ENCODE measurements around the gene SCAF11. TPM values are rescaled to one million over a fixed set of nuclear protein-coding genes. Genes with fewer than 3 reads are reported as not detected.
A peak's percentile ranks its signal among the peaks of the same experiment; 100 is the strongest.
"Not testable (repeated sequence)": the region's sequence is repeated elsewhere in the genome, so short reads cannot be mapped to it uniquely, and the experiment has no call there.

SCAF11 gene
- polyA plus RNA-seq, 1 donor (not counting 4 experiments of a cell fraction or from before 2014, with no cell fraction given): 54.5 TPM

DNA sequence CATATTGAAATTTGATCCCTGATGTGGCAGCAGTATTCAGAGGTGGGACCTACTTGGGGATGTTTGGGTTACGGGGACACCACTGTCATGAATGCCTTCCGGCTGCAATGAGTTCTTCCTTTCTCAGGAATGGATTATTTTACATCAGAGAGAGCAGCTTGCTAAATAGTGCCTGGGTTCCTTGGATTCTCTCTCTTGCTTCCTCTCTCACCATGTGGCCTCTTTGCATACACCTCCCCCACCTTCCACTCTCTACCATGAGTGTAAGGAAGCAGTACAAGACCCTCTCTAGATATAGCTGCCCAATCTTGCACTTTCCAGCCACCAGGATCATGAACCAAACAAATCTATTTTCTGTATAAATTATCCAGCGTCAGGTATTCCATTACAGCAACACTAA lies 15.4 kb upstream of the SCAF11 start:
- DNase-seq (ENCODE audit: low read depth, low spot score) (no peak), FAIRE-seq (no peak)
- H2AFZ ChIP-seq (ENCODE audit: control insufficient read depth, low read length): no peak overlapping the region

GRCh38 chr12:46005151-46005797 lies 14.9 kb upstream of the SCAF11 start:
- no peaks in the 10 kb centered on the region for H3K9me3 ChIP-seq (ENCODE audit: control insufficient read depth, low read depth, low read length)
- H3K9ac ChIP-seq (ENCODE audit: control insufficient read depth, extremely low read depth, insufficient read depth, low read length): no peak overlapping the region
- FAIRE-seq (no peak), DNase-seq (ENCODE audit: low read depth, low spot score) (no peak)
- H3K36me3 ChIP-seq (ENCODE audit: control insufficient read depth in 2 of 2, extremely low read depth in 1 of 2, insufficient read depth in 2 of 2, low read length in 2 of 2): no peaks in the 10 kb centered on the region
- H2AFZ ChIP-seq (ENCODE audit: control insufficient read depth, low read length): no peak overlapping the region
- TF ChIP-seq EZH2 (IDR thresholded peaks at IDR 0.05; ENCODE audit: low read length): no peak
- TF ChIP-seq, protein P1, sequence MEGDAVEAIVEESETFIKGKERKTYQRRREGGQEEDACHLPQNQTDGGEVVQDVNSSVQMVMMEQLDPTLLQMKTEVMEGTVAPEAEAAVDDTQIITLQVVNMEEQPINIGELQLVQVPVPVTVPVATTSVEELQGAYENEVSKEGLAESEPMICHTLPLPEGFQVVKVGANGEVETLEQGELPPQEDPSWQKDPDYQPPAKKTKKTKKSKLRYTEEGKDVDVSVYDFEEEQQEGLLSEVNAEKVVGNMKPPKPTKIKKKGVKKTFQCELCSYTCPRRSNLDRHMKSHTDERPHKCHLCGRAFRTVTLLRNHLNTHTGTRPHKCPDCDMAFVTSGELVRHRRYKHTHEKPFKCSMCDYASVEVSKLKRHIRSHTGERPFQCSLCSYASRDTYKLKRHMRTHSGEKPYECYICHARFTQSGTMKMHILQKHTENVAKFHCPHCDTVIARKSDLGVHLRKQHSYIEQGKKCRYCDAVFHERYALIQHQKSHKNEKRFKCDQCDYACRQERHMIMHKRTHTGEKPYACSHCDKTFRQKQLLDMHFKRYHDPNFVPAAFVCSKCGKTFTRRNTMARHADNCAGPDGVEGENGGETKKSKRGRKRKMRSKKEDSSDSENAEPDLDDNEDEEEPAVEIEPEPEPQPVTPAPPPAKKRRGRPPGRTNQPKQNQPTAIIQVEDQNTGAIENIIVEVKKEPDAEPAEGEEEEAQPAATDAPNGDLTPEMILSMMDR (optimal IDR thresholded peaks at IDR 0.05 in 1 of 3, IDR thresholded peaks at IDR 0.05 in 1 of 3, conservative IDR thresholded peaks at IDR 0.05 in 1 of 3; ENCODE audit: extremely low read depth in 1 of 3, insufficient read depth in 2 of 3, low read length in 3 of 3): peak in 1 of 3 experiments; percentile 30
- dilution Hi-C loops (cut with MboI; ENCODE audit: extremely low pct_ligation_motif_present, low sequenced_read_pairs): no loop called here
- H3K4me3 ChIP-seq (ENCODE audit: control insufficient read depth in 2 of 3, extremely low read depth in 1 of 3, insufficient read depth in 2 of 3, low read depth in 1 of 3, low read length in 3 of 3): no peak overlapping the region
- H4K20me1 ChIP-seq (ENCODE audit: control insufficient read depth, extremely low read depth, insufficient read depth, low read length): no peaks in the 10 kb centered on the region
- no peaks in the 10 kb centered on the region for H3K79me2 ChIP-seq (ENCODE audit: control insufficient read depth, insufficient read depth, low read length)
- H3K4me2 ChIP-seq (ENCODE audit: control insufficient read depth, extremely low read depth, insufficient read depth, low read depth, low read length): no peak overlapping the region
- no peaks in the 10 kb centered on the region for H3K9me1 ChIP-seq (ENCODE audit: control insufficient read depth, extremely low read depth, insufficient read depth, low read length)
- H3K4me1 ChIP-seq (ENCODE audit: control insufficient read depth, extremely low read depth, insufficient read depth, low read length): no peaks in the 10 kb centered on the region
- no peaks in the 10 kb centered on the region for H3K27me3 ChIP-seq (ENCODE audit: control insufficient read depth, extremely low read depth, insufficient read depth, low read length)
- H3K27ac ChIP-seq (ENCODE audit: control insufficient read depth, insufficient read depth, low read length): no peak overlapping the region

More for the DNA sequence above, 15.4 kb upstream of the SCAF11 start:
- H4K20me1 ChIP-seq (ENCODE audit: control insufficient read depth, extremely low read depth, insufficient read depth, low read length): no peaks in the 10 kb centered on the region
- H3K27me3 ChIP-seq (ENCODE audit: control insufficient read depth, extremely low read depth, insufficient read depth, low read length): no peaks in the 10 kb centered on the region
- H3K9me1 ChIP-seq (ENCODE audit: control insufficient read depth, extremely low read depth, insufficient read depth, low read length): no peaks in the 10 kb centered on the region
- H3K27ac ChIP-seq (ENCODE audit: control insufficient read depth, insufficient read depth, low read length): no peak overlapping the region
- H3K36me3 ChIP-seq (ENCODE audit: control insufficient read depth in 2 of 2, extremely low read depth in 1 of 2, insufficient read depth in 2 of 2, low read length in 2 of 2): no peaks in the 10 kb centered on the region
- no peak for TF ChIP-seq EZH2 (IDR thresholded peaks at IDR 0.05; ENCODE audit: low read length)
- no peak overlapping the region for H3K9ac ChIP-seq (ENCODE audit: control insufficient read depth, extremely low read depth, insufficient read depth, low read length)
- H3K9me3 ChIP-seq (ENCODE audit: control insufficient read depth, low read depth, low read length): no peaks in the 10 kb centered on the region
- H3K4me2 ChIP-seq (ENCODE audit: control insufficient read depth, extremely low read depth, insufficient read depth, low read depth, low read length): no peak overlapping the region
- dilution Hi-C loops (cut with MboI; ENCODE audit: extremely low pct_ligation_motif_present, low sequenced_read_pairs): no loop called here
- no peak overlapping the region for H3K4me3 ChIP-seq (ENCODE audit: control insufficient read depth in 2 of 3, extremely low read depth in 1 of 3, insufficient read depth in 2 of 3, low read depth in 1 of 3, low read length in 3 of 3)
- H3K4me1 ChIP-seq (ENCODE audit: control insufficient read depth, extremely low read depth, insufficient read depth, low read length): no peaks in the 10 kb centered on the region
- H3K79me2 ChIP-seq (ENCODE audit: control insufficient read depth, insufficient read depth, low read length): no peaks in the 10 kb centered on the region

- Histone ChIP-seq H3K9me1 (ENCODE audit: control insufficient read depth, extremely low read depth, insufficient read depth, low read length) (no peaks in the 10 kb centered on the region), H4K20me1 (ENCODE audit: control insufficient read depth, extremely low read depth, insufficient read depth, low read length) (no peaks in the 10 kb centered on the region), H3K79me2 (ENCODE audit: control insufficient read depth, insufficient read depth, low read length) (no peaks in the 10 kb centered on the region), H3K4me3 (ENCODE audit: control insufficient read depth in 2 of 3, extremely low read depth in 1 of 3, insufficient read depth in 2 of 3, low read depth in 1 of 3, low read length in 3 of 3) (no peak overlapping the region), H3K9ac (ENCODE audit: control insufficient read depth, extremely low read depth, insufficient read depth, low read length) (no peak overlapping the region), H3K4me1 (ENCODE audit: control insufficient read depth, extremely low read depth, insufficient read depth, low read length) (no peaks in the 10 kb centered on the region), H3K27me3 (ENCODE audit: control insufficient read depth, extremely low read depth, insufficient read depth, low read length) (no peaks in the 10 kb centered on the region), H3K9me3 (ENCODE audit: control insufficient read depth, low read depth, low read length) (no peaks in the 10 kb centered on the region), H3K36me3 (ENCODE audit: control insufficient read depth in 2 of 2, extremely low read depth in 1 of 2, insufficient read depth in 2 of 2, low read length in 2 of 2) (no peaks in the 10 kb centered on the region), H3K4me2 (ENCODE audit: control insufficient read depth, extremely low read depth, insufficient read depth, low read depth, low read length) (no peak overlapping the region), H2AFZ (ENCODE audit: control insufficient read depth, low read length) (no peak overlapping the region), H3K27ac (ENCODE audit: control insufficient read depth, insufficient read depth, low read length) (no peak overlapping the region)
- FAIRE-seq: no peak
- dilution Hi-C loops (cut with MboI; ENCODE audit: extremely low pct_ligation_motif_present, low sequenced_read_pairs): no loop called here
- no peak for DNase-seq (ENCODE audit: low read depth, low spot score)
- TF ChIP-seq, protein P1 (optimal IDR thresholded peaks at IDR 0.05 in 1 of 3, IDR thresholded peaks at IDR 0.05 in 1 of 3, conservative IDR thresholded peaks at IDR 0.05 in 1 of 3; ENCODE audit: extremely low read depth in 1 of 3, insufficient read depth in 2 of 3, low read length in 3 of 3): no peak
- no peak for TF ChIP-seq EZH2 (IDR thresholded peaks at IDR 0.05; ENCODE audit: low read length)
These were observed 14.3 kb upstream of the SCAF11 start for GRCh38 chr12:46004715-46005114.

DNA sequence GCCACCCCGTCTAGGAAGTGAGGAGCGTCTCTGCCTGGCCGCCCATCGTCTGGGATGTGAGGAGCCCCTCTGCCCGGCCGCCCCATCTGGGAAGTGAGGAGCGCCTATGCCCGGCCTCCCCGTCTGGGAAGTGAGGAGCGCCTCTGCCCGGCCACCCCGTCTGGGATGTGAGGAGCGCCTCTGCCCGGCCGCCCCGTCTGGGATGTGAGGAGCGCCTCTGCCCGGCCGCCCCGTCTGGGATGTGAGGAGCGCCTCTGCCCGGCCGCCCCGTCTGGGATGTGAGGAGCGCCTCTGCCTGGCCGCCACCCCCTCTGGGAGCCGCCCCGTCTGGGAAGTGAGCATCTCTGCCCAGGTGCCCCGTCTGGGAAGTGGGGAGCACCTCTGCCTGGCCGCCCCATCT lies 9.7 kb upstream of the SCAF11 start:
- H3K27me3 ChIP-seq (ENCODE audit: control insufficient read depth, extremely low read depth, insufficient read depth, low read length); dilution Hi-C loops (cut with MboI; ENCODE audit: extremely low pct_ligation_motif_present, low sequenced_read_pairs): not testable (repeated sequence)

More for the DNA sequence above, 9.7 kb upstream of the SCAF11 start:
- H2AFZ ChIP-seq (ENCODE audit: control insufficient read depth, low read length); H3K36me3 ChIP-seq (ENCODE audit: control insufficient read depth in 2 of 2, extremely low read depth in 1 of 2, insufficient read depth in 2 of 2, low read length in 2 of 2); H3K4me3 ChIP-seq (ENCODE audit: control insufficient read depth in 2 of 3, extremely low read depth in 1 of 3, insufficient read depth in 2 of 3, low read depth in 1 of 3, low read length in 3 of 3); H3K4me1 ChIP-seq (ENCODE audit: control insufficient read depth, extremely low read depth, insufficient read depth, low read length); DNase-seq (ENCODE audit: low read depth, low spot score); H3K9ac ChIP-seq (ENCODE audit: control insufficient read depth, extremely low read depth, insufficient read depth, low read length); H3K9me1 ChIP-seq (ENCODE audit: control insufficient read depth, extremely low read depth, insufficient read depth, low read length); H3K9me3 ChIP-seq (ENCODE audit: control insufficient read depth, low read depth, low read length); H3K4me2 ChIP-seq (ENCODE audit: control insufficient read depth, extremely low read depth, insufficient read depth, low read depth, low read length); H3K79me2 ChIP-seq (ENCODE audit: control insufficient read depth, insufficient read depth, low read length); FAIRE-seq; H3K27ac ChIP-seq (ENCODE audit: control insufficient read depth, insufficient read depth, low read length); H4K20me1 ChIP-seq (ENCODE audit: control insufficient read depth, extremely low read depth, insufficient read depth, low read length): not testable (repeated sequence)

Measured in keratinocyte (primary cell).